T47D (cell line): ENCODE measurements around the gene IFT43.

Experiments used
- DNase-seq, 2 experiments: peaks; one replicate each; pipeline versions ENCODE4 v3.0.0 to v3.0.0-alpha.2; 2011 to 2012; ENCODE audit warnings: low read depth in 1 of 2, low spot score in 1 of 2
- JUND ChIP-seq: IDR thresholded peaks from 2 replicates; pipeline ENCODE4 v1.6.1; 2012; ENCODE audit warnings: low read depth
- in situ Hi-C: cut with HindIII; loops from 2 replicates; pipeline ENCODE4 v1.10.0; 2016; ENCODE audit warnings: low sequenced_read_pairs, low pct_unique_long_range_greater_than_20kb

IFT43 gene

GRCh38 chr14:76098047-76098446, 112.5 kb downstream of the IFT43 start:
- no peak for TF ChIP-seq JUND
- DNase-seq, result no peak
- in situ Hi-C loops, result no loop called here

GRCh38 chr14:76098916-76099675, 113.5 kb downstream of the IFT43 start:
- no peak for TF ChIP-seq JUND
- no peak for DNase-seq
- in situ Hi-C loops, result no loop called here

- no peak for TF ChIP-seq JUND
- in situ Hi-C loops, result no loop called here
These were observed 114.7 kb downstream of the IFT43 start for GRCh38 chr14:76100236-76100635.

GRCh38 chr14:76101391-76102379, 116.1 kb downstream of the IFT43 start:
- no peak for TF ChIP-seq JUND
- no peak for DNase-seq
- in situ Hi-C loops, result no loop called here

More at GRCh38 chr14:76100236-76100635, 114.7 kb downstream of the IFT43 start:
- no peak for DNase-seq

GRCh38 chr14:76104802-76105355, 119.3 kb downstream of the IFT43 start:
- DNase-seq, result no peak
- no peak for TF ChIP-seq JUND
- in situ Hi-C loops, result no loop called here

GRCh38 chr14:76106188-76106587, 120.6 kb downstream of the IFT43 start:
- in situ Hi-C loops, result no loop called here
- no peak for DNase-seq
- TF ChIP-seq JUND, result no peak

- in situ Hi-C loops, result no loop called here
- peak in 1 of 2 experiments; percentile 78 for DNase-seq
- TF ChIP-seq JUND, result no peak
These were observed 123.7 kb downstream of the IFT43 start for GRCh38 chr14:76109087-76109880.

- in situ Hi-C loops, result no loop called here
- TF ChIP-seq JUND, result no peak
- no peak for DNase-seq
These were observed 127.5 kb downstream of the IFT43 start for GRCh38 chr14:76112889-76113624.

- no peak for TF ChIP-seq JUND
- DNase-seq, result no peak
- in situ Hi-C loops, result no loop called here
These were observed 128.1 kb downstream of the IFT43 start for GRCh38 chr14:76113691-76114090.

- TF ChIP-seq JUND, result no peak
- in situ Hi-C loops, result no loop called here
- DNase-seq, result no peak
These were observed 129.5 kb downstream of the IFT43 start for GRCh38 chr14:76115010-76115422.

GRCh38 chr14:76117789-76118484, 132.4 kb downstream of the IFT43 start:
- DNase-seq, result no peak
- in situ Hi-C loops, result no loop called here
- TF ChIP-seq JUND, result no peak
